A549 (cell line): ENCODE measurements around the gene AKNAD1. TPM values are rescaled to one million over a fixed set of nuclear protein-coding genes. Genes with fewer than 3 reads are reported as not detected.

ENCODE experiments used
- ATAC-seq, 2 experiments: fragments of 200-7000 bp in 1 of 2; fragments of >200 bp in 1 of 2; cut with Nextera tagmentation in 1 of 2; cut with Tn5 transposase in 1 of 2; 3 replicates each; pipeline versions ENCODE4 v1.8.0 to v1.9.1; 2018 to 2020; ENCODE audit warnings: mild to moderate bottlenecking in 1 of 2, moderate library complexity in 1 of 2
- CTCF ChIA-PET: fragments of 300-600 bp; sonication (Branson Sonifier 250); formaldehyde crosslinking; extraction: SDS; loops from one replicate; lab custom pipeline; 2021; ENCODE audit warnings: antibody characterized with exemption, inconsistent platforms; lab: Yijun Ruan, JAX
- POLR2A ChIA-PET: fragments of 350-600 bp; formaldehyde crosslinking; extraction: SDS; loops from one replicate; lab custom pipeline; 2021; ENCODE audit warnings: antibody characterized with exemption, inconsistent platforms; lab: Yijun Ruan, JAX
- DNase-seq, 2 experiments: peaks; one replicate each; pipeline versions ENCODE4 v3.0.0 to v3.0.0-alpha.2; 2011 to 2016; ENCODE audit warnings: low read depth in 1 of 2, low spot score in 1 of 2
- FAIRE-seq: peaks from 2 replicates; lab custom pipeline; 2011; peaks lifted over from hg19 to GRCh38; lab: Jason Lieb, UNC
- H3K27ac ChIP-seq, 2 experiments: fragments of >200 bp; sonication (Bioruptor Twin); formaldehyde crosslinking; 3 replicates each; pipeline ENCODE4 v1.5.1; 2016 to 2017
- H3K4me1 ChIP-seq: fragments of >200 bp; sonication (Bioruptor Twin); formaldehyde crosslinking; 3 replicates; pipeline ENCODE4 v1.6.1; 2016
- H3K4me2 ChIP-seq: fragments of >200 bp; sonication (Bioruptor Twin); formaldehyde crosslinking; 3 replicates; pipeline ENCODE4 v1.6.1; 2016
- H3K4me3 ChIP-seq: fragments of >200 bp; sonication (Bioruptor Twin); formaldehyde crosslinking; 3 replicates; pipeline ENCODE4 v1.5.1; 2016
- H3K9me3 ChIP-seq: fragments of >200 bp; sonication (Bioruptor Twin); formaldehyde crosslinking; 3 replicates; pipeline ENCODE4 v1.6.1; 2016
- BHLHE40 ChIP-seq: IDR thresholded peaks from 2 replicates; pipeline ENCODE4 v1.6.1; 2012; ENCODE audit warnings: low read depth, low read length, inconsistent platforms
- CBX2 ChIP-seq: fragments of 200-600 bp; sonication (generic); IDR thresholded peaks from 2 replicates; pipeline ENCODE4 v1.6.1; 2016; ENCODE audit warnings: low read depth, mild to moderate bottlenecking, borderline replicate concordance
- CEBPB ChIP-seq, 2 experiments: fragments of >200 bp in 1 of 2; sonication (Bioruptor Twin) in 1 of 2; formaldehyde crosslinking in 1 of 2; IDR thresholded peaks; 2 replicates each; pipeline ENCODE4 v1.6.1; 2012 to 2016
- CHD4 ChIP-seq: fragments of 200-600 bp; sonication (generic); IDR thresholded peaks from 2 replicates; pipeline ENCODE4 v1.6.1; 2016; ENCODE audit warnings: antibody characterized with exemption, mild to moderate bottlenecking, borderline replicate concordance
- EHMT2 ChIP-seq: fragments of 200-600 bp; sonication (generic); IDR thresholded peaks from 2 replicates; pipeline ENCODE4 v1.6.1; 2016; ENCODE audit warnings: antibody characterized with exemption, low read depth, mild to moderate bottlenecking, moderate library complexity
- FOSB ChIP-seq: fragments of 250-450 bp; sonication (Bioruptor Pico); IDR thresholded peaks from 2 replicates; pipeline ENCODE4 v1.5.0; 2020; ENCODE audit warnings: mild to moderate bottlenecking, moderate library complexity
- FOSL2 ChIP-seq, 2 experiments: fragments of 450-650 bp in 1 of 2; fragments of >200 bp in 1 of 2; sonication (Bioruptor Twin) in 1 of 2; formaldehyde crosslinking; IDR thresholded peaks; 2 replicates each; pipeline versions ENCODE4 v1.5.0 to v1.6.1; 2016 to 2020; ENCODE audit warnings: mild to moderate bottlenecking in 1 of 2, moderate library complexity in 1 of 2
- HDAC2 ChIP-seq: fragments of 200-600 bp; sonication (generic); IDR thresholded peaks from 2 replicates; pipeline ENCODE4 v1.6.1; 2016
- HEYL ChIP-seq: fragments of 250-450 bp; sonication (Bioruptor Pico); IDR thresholded peaks from 2 replicates; pipeline ENCODE4 v1.8.0; 2021; ENCODE audit warnings: mild to moderate bottlenecking, moderate library complexity
- HOXA7 ChIP-seq: fragments of 250-450 bp; sonication (Bioruptor Pico); IDR thresholded peaks from 2 replicates; pipeline ENCODE4 v1.5.0; 2020; ENCODE audit warnings: mild to moderate bottlenecking, moderate library complexity
- HOXB13 ChIP-seq: fragments of 250-450 bp; sonication (Bioruptor Pico); IDR thresholded peaks from 2 replicates; pipeline ENCODE4 v1.5.0; 2020; ENCODE audit warnings: low read depth, mild to moderate bottlenecking, moderate library complexity
- HOXB5 ChIP-seq: fragments of 250-450 bp; sonication (Bioruptor Pico); IDR thresholded peaks from 2 replicates; pipeline ENCODE4 v1.5.0; 2020; ENCODE audit warnings: mild to moderate bottlenecking, moderate library complexity
- JUNB ChIP-seq: fragments of >200 bp; sonication (Bioruptor Twin); formaldehyde crosslinking; IDR thresholded peaks from 2 replicates; pipeline ENCODE4 v1.6.1; 2016
- KDM1A ChIP-seq: fragments of 200-600 bp; sonication (generic); IDR thresholded peaks from 2 replicates; pipeline ENCODE4 v1.6.1; 2016; ENCODE audit warnings: low read depth, mild to moderate bottlenecking
- NR3C1 ChIP-seq: fragments of >200 bp; sonication (Bioruptor Twin); formaldehyde crosslinking; IDR thresholded peaks from 3 replicates; pipeline ENCODE4 v1.6.1; 2017
- PHF8 ChIP-seq: fragments of 200-600 bp; sonication (generic); IDR thresholded peaks from 2 replicates; pipeline ENCODE4 v1.6.1; 2016; ENCODE audit warnings: low read depth, mild to moderate bottlenecking, antibody characterized with exemption, moderate library complexity, borderline replicate concordance
- POLR2A ChIP-seq: IDR thresholded peaks from 2 replicates; pipeline ENCODE4 v1.6.1; 2012; ENCODE audit warnings: mild to moderate bottlenecking, low read length
- POLR2AphosphoS2 ChIP-seq: conservative IDR thresholded peaks from 2 replicates; pipeline ENCODE4 v1.6.1; 2012; ENCODE audit warnings: low read length, improper control_type of control experiment, inconsistent platforms
- RCOR1 ChIP-seq: fragments of 150-350 bp; IDR thresholded peaks from 2 replicates; pipeline ENCODE4 v1.6.1; 2014; ENCODE audit warnings: antibody characterized with exemption, low read length, low read depth
- RNF2 ChIP-seq: fragments of 200-600 bp; sonication (generic); IDR thresholded peaks from 2 replicates; pipeline ENCODE4 v1.6.1; 2016; ENCODE audit warnings: low read depth, mild to moderate bottlenecking, antibody characterized with exemption, moderate library complexity, borderline replicate concordance
- SMC3 ChIP-seq: fragments of >200 bp; sonication (Bioruptor Twin); formaldehyde crosslinking; IDR thresholded peaks from 3 replicates; pipeline ENCODE4 v1.6.1; 2018; ENCODE audit warnings: inconsistent platforms
- ZC3H11A ChIP-seq: fragments of 450-650 bp; IDR thresholded peaks from 2 replicates; pipeline ENCODE4 v1.6.1; 2014; ENCODE audit warnings: antibody characterized with exemption, mild to moderate bottlenecking
- ZFP36 ChIP-seq: fragments of 450-650 bp; IDR thresholded peaks from 2 replicates; pipeline ENCODE4 v1.6.1; 2014; ENCODE audit warnings: borderline replicate concordance; ENCODE audit not compliant: partially characterized antibody
- ZNF302 ChIP-seq: fragments of 250-450 bp; sonication (Bioruptor Pico); IDR thresholded peaks from 2 replicates; pipeline ENCODE4 v1.9.0; 2021; ENCODE audit warnings: inconsistent platforms, mild to moderate bottlenecking, moderate library complexity
- ZSCAN20 ChIP-seq: fragments of 250-450 bp; sonication (Bioruptor Pico); IDR thresholded peaks from 2 replicates; pipeline ENCODE4 v1.8.0; 2022; ENCODE audit warnings: mild to moderate bottlenecking, moderate library complexity
- WGBS: methylation state at CpG from one replicate; pipeline ENCODE4 v1.1.6; 2017; ENCODE audit errors: missing lambda C conversion rate; 5-methylcytosine and 5-hydroxymethylcytosine counted together
- polyA plus RNA-seq, 4 experiments: library from polyadenylated mRNA; depleted of rRNA in 3 of 4; stranded (reverse); fragments of >200 nt; fragmentation: RNase III in 1 of 4; extraction: RNeasy Plus Mini Kit Qiagen cat#74134 plus additional on column Dnase treatment in 1 of 4; gene quantifications; 2 replicates in 3 of 4; 3 replicates in 1 of 4; pipeline ENCODE4 v1.2.3, GENCODE V29; 2011 to 2017
- TF ChIP-seq, protein P1 (sequence below): IDR thresholded peaks from 2 replicates; pipeline ENCODE4 v1.6.1; 2012
- TF ChIP-seq, protein P2 (sequence below): fragments of >200 bp; sonication (Bioruptor Twin); formaldehyde crosslinking; IDR thresholded peaks from 3 replicates; pipeline ENCODE4 v1.6.1; 2016
- TF ChIP-seq, protein P3 (sequence below): fragments of 250-450 bp; sonication (Bioruptor Pico); IDR thresholded peaks from 2 replicates; pipeline ENCODE4 v1.5.0; 2020; ENCODE audit warnings: low read depth, mild to moderate bottlenecking, moderate library complexity
- TF ChIP-seq, protein P4 (sequence below): fragments of >200 bp; sonication (Bioruptor Twin); formaldehyde crosslinking; IDR thresholded peaks from 3 replicates; pipeline ENCODE4 v1.5.1; 2016
- TF ChIP-seq, protein P5 (sequence below): fragments of 450-650 bp; IDR thresholded peaks from 2 replicates; pipeline ENCODE4 v1.6.1; 2014; ENCODE audit warnings: antibody characterized with exemption
- TF ChIP-seq, protein P6 (sequence below): fragments of 150-350 bp; IDR thresholded peaks from 2 replicates; pipeline ENCODE4 v1.6.1; 2014; ENCODE audit warnings: low read depth, mild to moderate bottlenecking, low read length
- TF ChIP-seq, protein P7 (sequence below): fragments of >200 bp; sonication (Bioruptor Twin); formaldehyde crosslinking; IDR thresholded peaks from 2 replicates; pipeline ENCODE4 v1.6.1; 2016

Gene AKNAD1
- polyA plus RNA-seq, 2 of the 4 experiments (the other 2 are of a cell fraction), result 0.56 to 1.3 TPM

DNA sequence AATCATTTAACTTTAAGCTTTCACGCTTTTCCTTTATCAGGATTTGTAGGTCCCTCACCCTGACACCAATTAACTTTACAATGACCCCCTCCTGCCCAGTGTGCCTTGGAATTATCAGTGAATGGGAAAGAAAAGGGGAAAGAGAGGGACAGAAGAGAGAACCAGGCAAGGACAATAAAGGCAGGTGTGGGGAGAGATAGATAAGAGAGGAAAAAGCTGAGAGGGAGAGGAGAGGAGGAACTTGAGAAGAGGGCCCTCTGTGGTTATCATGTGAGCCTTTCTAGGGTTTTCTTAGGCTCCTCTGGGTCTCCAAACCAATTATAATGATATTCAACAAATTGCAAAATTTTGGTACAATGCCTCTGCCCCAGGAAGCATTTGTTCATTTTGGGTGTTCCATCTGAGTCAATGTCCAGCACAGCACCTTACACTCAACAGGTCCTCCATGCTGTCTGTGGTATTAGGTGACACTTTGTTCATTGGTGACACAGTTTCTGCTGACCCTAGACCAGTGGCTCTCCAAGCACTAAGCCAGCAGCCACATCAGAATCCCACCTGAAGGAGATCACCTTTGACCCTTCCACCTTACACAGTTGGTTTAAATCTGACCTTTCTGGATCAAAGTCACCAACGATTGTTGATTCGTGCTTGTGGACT is 14.2 kb downstream of the AKNAD1 start:
- no peaks in the 10 kb centered on the region for H3K4me1 ChIP-seq
- H3K4me3 ChIP-seq, result no peak overlapping the region
- DNase-seq (no peak), ATAC-seq (no peak), FAIRE-seq (no peak)
- H3K9me3 ChIP-seq, result no peaks in the 10 kb centered on the region
- H3K4me2 ChIP-seq, result no peak overlapping the region
- TF ChIP-seq POLR2A (no peak), FOSB (CRISPR knock-in tag) (no peak), HOXB13 (no peak), HOXA7 (no peak), ZSCAN20 (CRISPR knock-in tag) (no peak), ZC3H11A (no peak), JUNB (no peak), CBX2 (no peak), HDAC2 (no peak), EHMT2 (no peak), BHLHE40 (no peak), CEBPB (IDR thresholded peaks at IDR 0.05) (no peak), ZFP36 (no peak), HEYL (CRISPR knock-in tag) (no peak)
- TF ChIP-seq, protein P1, sequence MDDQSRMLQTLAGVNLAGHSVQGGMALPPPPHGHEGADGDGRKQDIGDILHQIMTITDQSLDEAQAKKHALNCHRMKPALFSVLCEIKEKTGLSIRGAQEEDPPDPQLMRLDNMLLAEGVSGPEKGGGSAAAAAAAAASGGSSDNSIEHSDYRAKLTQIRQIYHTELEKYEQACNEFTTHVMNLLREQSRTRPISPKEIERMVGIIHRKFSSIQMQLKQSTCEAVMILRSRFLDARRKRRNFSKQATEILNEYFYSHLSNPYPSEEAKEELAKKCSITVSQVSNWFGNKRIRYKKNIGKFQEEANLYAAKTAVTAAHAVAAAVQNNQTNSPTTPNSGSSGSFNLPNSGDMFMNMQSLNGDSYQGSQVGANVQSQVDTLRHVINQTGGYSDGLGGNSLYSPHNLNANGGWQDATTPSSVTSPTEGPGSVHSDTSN, result no peak
- TF ChIP-seq, protein P2, sequence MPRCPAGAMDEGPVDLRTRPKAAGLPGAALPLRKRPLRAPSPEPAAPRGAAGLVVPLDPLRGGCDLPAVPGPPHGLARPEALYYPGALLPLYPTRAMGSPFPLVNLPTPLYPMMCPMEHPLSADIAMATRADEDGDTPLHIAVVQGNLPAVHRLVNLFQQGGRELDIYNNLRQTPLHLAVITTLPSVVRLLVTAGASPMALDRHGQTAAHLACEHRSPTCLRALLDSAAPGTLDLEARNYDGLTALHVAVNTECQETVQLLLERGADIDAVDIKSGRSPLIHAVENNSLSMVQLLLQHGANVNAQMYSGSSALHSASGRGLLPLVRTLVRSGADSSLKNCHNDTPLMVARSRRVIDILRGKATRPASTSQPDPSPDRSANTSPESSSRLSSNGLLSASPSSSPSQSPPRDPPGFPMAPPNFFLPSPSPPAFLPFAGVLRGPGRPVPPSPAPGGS, result no peak
- TF ChIP-seq, protein P3, sequence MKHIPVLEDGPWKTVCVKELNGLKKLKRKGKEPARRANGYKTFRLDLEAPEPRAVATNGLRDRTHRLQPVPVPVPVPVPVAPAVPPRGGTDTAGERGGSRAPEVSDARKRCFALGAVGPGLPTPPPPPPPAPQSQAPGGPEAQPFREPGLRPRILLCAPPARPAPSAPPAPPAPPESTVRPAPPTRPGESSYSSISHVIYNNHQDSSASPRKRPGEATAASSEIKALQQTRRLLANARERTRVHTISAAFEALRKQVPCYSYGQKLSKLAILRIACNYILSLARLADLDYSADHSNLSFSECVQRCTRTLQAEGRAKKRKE (CRISPR knock-in tag), result no peak
- TF ChIP-seq, protein P4, sequence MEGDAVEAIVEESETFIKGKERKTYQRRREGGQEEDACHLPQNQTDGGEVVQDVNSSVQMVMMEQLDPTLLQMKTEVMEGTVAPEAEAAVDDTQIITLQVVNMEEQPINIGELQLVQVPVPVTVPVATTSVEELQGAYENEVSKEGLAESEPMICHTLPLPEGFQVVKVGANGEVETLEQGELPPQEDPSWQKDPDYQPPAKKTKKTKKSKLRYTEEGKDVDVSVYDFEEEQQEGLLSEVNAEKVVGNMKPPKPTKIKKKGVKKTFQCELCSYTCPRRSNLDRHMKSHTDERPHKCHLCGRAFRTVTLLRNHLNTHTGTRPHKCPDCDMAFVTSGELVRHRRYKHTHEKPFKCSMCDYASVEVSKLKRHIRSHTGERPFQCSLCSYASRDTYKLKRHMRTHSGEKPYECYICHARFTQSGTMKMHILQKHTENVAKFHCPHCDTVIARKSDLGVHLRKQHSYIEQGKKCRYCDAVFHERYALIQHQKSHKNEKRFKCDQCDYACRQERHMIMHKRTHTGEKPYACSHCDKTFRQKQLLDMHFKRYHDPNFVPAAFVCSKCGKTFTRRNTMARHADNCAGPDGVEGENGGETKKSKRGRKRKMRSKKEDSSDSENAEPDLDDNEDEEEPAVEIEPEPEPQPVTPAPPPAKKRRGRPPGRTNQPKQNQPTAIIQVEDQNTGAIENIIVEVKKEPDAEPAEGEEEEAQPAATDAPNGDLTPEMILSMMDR, result no peak
- TF ChIP-seq, protein P5, sequence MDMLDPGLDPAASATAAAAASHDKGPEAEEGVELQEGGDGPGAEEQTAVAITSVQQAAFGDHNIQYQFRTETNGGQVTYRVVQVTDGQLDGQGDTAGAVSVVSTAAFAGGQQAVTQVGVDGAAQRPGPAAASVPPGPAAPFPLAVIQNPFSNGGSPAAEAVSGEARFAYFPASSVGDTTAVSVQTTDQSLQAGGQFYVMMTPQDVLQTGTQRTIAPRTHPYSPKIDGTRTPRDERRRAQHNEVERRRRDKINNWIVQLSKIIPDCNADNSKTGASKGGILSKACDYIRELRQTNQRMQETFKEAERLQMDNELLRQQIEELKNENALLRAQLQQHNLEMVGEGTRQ, result no peak
- POLR2A ChIA-PET, result no interaction called here
- WGBS, result 74% methylated on average over 3 of the region's 3 CpGs
- no peak overlapping the region for H3K27ac ChIP-seq
- CTCF ChIA-PET, result no interaction called here

DNA sequence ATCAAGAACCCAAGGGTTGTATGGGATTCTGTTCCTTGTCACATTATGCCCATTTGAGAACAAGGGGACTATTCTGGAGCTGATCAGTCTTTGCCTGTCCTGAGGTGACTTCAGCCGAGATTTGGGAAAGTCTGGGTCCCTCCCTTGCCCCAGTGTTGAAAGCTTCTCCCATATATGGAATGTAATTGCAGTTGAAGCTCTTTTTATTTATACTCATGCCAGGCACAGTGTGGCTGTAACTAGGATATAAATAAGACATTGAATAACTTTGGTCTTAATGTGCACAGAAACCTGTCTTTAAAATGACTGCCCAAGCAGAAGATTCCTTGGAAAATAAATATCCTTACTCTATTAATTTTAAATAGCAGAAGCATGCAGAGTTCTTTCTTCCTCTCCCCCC is 15.2 kb downstream of the AKNAD1 start:
- 63% methylated on average over 1 of the region's 1 CpG for WGBS
- Histone ChIP-seq H3K27ac (no peak overlapping the region), H3K9me3 (no peaks in the 10 kb centered on the region), H3K4me2 (no peak overlapping the region), H3K4me3 (no peak overlapping the region), H3K4me1 (no peaks in the 10 kb centered on the region)
- POLR2A ChIA-PET, result no interaction called here
- FAIRE-seq (no peak), DNase-seq (no peak), ATAC-seq (no peak)
- CTCF ChIA-PET, result interaction anchor here (1.6 kb wide), 1 partner anchor 11 kb away, joined by 3 read pairs; no protein-coding TSS in a partner anchor
- TF ChIP-seq, protein P6, sequence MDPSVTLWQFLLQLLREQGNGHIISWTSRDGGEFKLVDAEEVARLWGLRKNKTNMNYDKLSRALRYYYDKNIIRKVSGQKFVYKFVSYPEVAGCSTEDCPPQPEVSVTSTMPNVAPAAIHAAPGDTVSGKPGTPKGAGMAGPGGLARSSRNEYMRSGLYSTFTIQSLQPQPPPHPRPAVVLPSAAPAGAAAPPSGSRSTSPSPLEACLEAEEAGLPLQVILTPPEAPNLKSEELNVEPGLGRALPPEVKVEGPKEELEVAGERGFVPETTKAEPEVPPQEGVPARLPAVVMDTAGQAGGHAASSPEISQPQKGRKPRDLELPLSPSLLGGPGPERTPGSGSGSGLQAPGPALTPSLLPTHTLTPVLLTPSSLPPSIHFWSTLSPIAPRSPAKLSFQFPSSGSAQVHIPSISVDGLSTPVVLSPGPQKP, result no peak
- no peak for TF ChIP-seq RCOR1
- TF ChIP-seq KDM1A, result no peak
- TF ChIP-seq POLR2AphosphoS2, result no peak
- no peak for TF ChIP-seq ZNF302 (CRISPR knock-in tag)
- TF ChIP-seq CHD4, result no peak
- TF ChIP-seq SMC3, result no peak
- TF ChIP-seq HOXA7, result no peak
- TF ChIP-seq FOSB (CRISPR knock-in tag), result no peak
- no peak for TF ChIP-seq JUNB
- TF ChIP-seq FOSL2 (IDR thresholded peaks at IDR 0.05), result no peak
- TF ChIP-seq FOSL2 (CRISPR knock-in tag; IDR thresholded peaks at IDR 0.05), result no peak
- TF ChIP-seq HOXB5 (CRISPR knock-in tag), result no peak
- TF ChIP-seq, protein P7, sequence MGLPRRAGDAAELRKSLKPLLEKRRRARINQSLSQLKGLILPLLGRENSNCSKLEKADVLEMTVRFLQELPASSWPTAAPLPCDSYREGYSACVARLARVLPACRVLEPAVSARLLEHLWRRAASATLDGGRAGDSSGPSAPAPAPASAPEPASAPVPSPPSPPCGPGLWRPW, result no peak
- no peak for TF ChIP-seq CEBPB (IDR thresholded peaks at IDR 0.05)
- no peak for TF ChIP-seq PHF8
- no peak for TF ChIP-seq NR3C1
- TF ChIP-seq RNF2, result no peak
- TF ChIP-seq CBX2, result no peak
